Transverse colon (tissue), 4 donors: Measurements from ENCODE around the gene ATRX. TPM values are rescaled to one million over a fixed set of nuclear protein-coding genes. Genes with fewer than 3 reads are reported as not detected.

ENCODE experiments used
- DNase-seq: peaks from one replicate; pipeline ENCODE4 v3.0.0-alpha.2; 2019
- H3K27ac ChIP-seq, 4 donors: fragments of 200-600 bp; sonication (generic); 2 replicates each; pipeline ENCODE4 v1.5.1; 2016 to 2018; ENCODE audit warnings: inconsistent platforms in 4 of 4
- H3K27me3 ChIP-seq: fragments of 200-600 bp; sonication (generic); 2 replicates; pipeline ENCODE4 v1.5.1; 2017; ENCODE audit warnings: inconsistent platforms
- H3K36me3 ChIP-seq, 4 donors: fragments of 200-600 bp; sonication (generic); 2 replicates each; pipeline ENCODE4 v1.5.1; 2017 to 2019; ENCODE audit warnings: inconsistent platforms in 4 of 4
- H3K4me1 ChIP-seq, 4 donors: fragments of 200-600 bp; sonication (generic); 2 replicates each; pipeline ENCODE4 v1.5.1; 2017 to 2020; ENCODE audit warnings: inconsistent platforms in 4 of 4
- H3K4me3 ChIP-seq, 4 donors: fragments of 200-600 bp; sonication (generic); 1 replicate in 1 of 4; 2 replicates in 3 of 4; pipeline versions ENCODE4 v1.5.1 to v1.6.1; 2017 to 2019; ENCODE audit warnings: inconsistent platforms in 4 of 4
- H3K9me3 ChIP-seq, 2 donors: fragments of 200-600 bp; sonication (generic); 2 replicates each; pipeline ENCODE4 v1.5.1; 2017 to 2019; ENCODE audit warnings: inconsistent platforms in 2 of 2
- EP300 ChIP-seq: sonication (generic); formaldehyde crosslinking; IDR thresholded peaks from one replicate; pipeline ENCODE4 v1.6.1; 2017; ENCODE audit warnings: antibody characterized with exemption, low read depth
- POLR2A ChIP-seq: fragments of 450-650 bp; IDR thresholded peaks from one replicate; pipeline ENCODE4 v1.6.1; 2016; ENCODE audit warnings: antibody characterized with exemption, mild to moderate bottlenecking, moderate library complexity
- POLR2AphosphoS5 ChIP-seq, 3 donors: sonication (generic); formaldehyde crosslinking; IDR thresholded peaks; one replicate each; pipeline ENCODE4 v1.6.1; 2016; ENCODE audit warnings: antibody characterized with exemption in 3 of 3
- WGBS, 2 donors: methylation state at CpG; one replicate each; pipeline ENCODE4 v1.1.5; 2018; ENCODE audit warnings: low coverage in 1 of 2; 5-methylcytosine and 5-hydroxymethylcytosine counted together
- in situ Hi-C, 4 donors: fragments of 200-750 bp; cut with MboI; loops; one replicate each; pipeline versions ENCODE4 v1.15.0 to v1.15.1; 2017; ENCODE audit warnings: low sequenced_read_pairs in 3 of 4, low pct_ligation_motif_present in 1 of 4, low pct_unique_long_range_greater_than_20kb in 1 of 4
- intact Hi-C: fragments of 100-400 bp; cut with DNase I; formaldehyde crosslinking; loops from one replicate; pipeline ENCODE4 v1.15.1; 2023; ENCODE audit warnings: low total_unique reads
- total RNA-seq, 4 donors: library from RNA; depleted of rRNA; stranded (reverse); fragments of >200 nt; gene quantifications; one replicate each; pipeline ENCODE4 v1.1.0, GENCODE V29; 2016
- TF ChIP-seq, protein P1 (sequence below), 5 experiments: fragments of 200-600 bp in 3 of 5; fragments of 450-650 bp in 2 of 5; sonication (generic) in 3 of 5; IDR thresholded peaks; 1 replicate in 2 of 5; 2 replicates in 3 of 5; pipeline ENCODE4 v1.5.1; 2016 to 2017; ENCODE audit warnings: antibody characterized with exemption in 5 of 5, inconsistent platforms in 3 of 5, mild to moderate bottlenecking in 2 of 5, moderate library complexity in 1 of 5

The ATRX gene
- total RNA-seq, 4 donors from 2014 or later = 57.9 to 547 (median 74.5) TPM

DNA sequence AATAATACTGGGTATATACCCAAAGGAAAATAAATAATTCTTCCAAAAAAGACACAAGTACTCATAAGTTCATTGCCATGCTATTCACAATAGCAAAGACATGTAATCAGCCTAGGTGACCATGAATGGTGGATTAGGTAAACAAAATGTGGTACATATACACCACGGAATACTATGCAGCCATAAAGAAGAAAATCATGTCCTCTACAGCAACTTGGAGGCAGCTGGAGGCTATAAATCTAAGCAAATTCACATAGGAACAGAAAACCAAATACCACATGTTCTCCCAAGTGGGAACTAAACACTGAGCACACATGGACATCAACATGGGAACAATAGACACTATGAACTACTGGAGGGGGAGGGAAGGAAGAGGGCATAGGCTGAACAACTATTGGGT lies 146.2 kb downstream of the ATRX start:
- Histone ChIP-seq H3K36me3 (no peaks in the 10 kb centered on the region), H3K27me3 (no peaks in the 10 kb centered on the region), H3K27ac (no peak overlapping the region), H3K4me1 (no peaks in the 10 kb centered on the region), H3K4me3 (no peak overlapping the region), H3K9me3 (no peaks in the 10 kb centered on the region)
- in situ Hi-C loops = loop anchor here in 1 of 4 donors (25.0 kb wide), 1 partner anchor 247 kb away; the partner anchor contains the start of genes COX7B and MAGT1
- intact Hi-C loops = no loop called here
- TF ChIP-seq POLR2AphosphoS5 (IDR thresholded peaks at IDR 0.05) (no peak), POLR2A (no peak), EP300 (no peak)
- TF ChIP-seq, protein P1, sequence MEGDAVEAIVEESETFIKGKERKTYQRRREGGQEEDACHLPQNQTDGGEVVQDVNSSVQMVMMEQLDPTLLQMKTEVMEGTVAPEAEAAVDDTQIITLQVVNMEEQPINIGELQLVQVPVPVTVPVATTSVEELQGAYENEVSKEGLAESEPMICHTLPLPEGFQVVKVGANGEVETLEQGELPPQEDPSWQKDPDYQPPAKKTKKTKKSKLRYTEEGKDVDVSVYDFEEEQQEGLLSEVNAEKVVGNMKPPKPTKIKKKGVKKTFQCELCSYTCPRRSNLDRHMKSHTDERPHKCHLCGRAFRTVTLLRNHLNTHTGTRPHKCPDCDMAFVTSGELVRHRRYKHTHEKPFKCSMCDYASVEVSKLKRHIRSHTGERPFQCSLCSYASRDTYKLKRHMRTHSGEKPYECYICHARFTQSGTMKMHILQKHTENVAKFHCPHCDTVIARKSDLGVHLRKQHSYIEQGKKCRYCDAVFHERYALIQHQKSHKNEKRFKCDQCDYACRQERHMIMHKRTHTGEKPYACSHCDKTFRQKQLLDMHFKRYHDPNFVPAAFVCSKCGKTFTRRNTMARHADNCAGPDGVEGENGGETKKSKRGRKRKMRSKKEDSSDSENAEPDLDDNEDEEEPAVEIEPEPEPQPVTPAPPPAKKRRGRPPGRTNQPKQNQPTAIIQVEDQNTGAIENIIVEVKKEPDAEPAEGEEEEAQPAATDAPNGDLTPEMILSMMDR (IDR thresholded peaks at IDR 0.05) = no peak
- no peak for DNase-seq
- WGBS, 2 donors = 78 to 86% methylated on average over 1 of the region's 1 CpG

DNA sequence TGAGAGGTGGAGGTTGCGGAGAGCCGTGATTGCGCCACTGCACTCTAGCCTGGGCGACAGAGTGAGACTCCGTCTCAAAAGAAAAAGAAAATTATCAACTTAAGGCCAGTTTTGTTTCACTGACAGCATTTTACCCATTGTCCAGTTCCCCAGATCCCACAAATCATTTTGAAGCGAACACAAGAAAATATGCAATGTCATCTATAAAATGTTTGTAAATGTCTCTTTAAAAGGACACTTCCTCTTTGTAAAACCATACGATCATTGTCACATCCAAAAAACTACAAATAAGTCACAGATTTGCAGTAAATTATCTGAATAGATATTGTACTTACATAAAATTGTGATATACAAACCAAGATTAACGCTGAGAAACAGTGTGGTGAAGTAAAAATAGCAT lies 147.6 kb downstream of the ATRX start:
- H3K4me3 ChIP-seq = no peak overlapping the region
- no peaks in the 10 kb centered on the region for H3K27me3 ChIP-seq
- intact Hi-C loops = no loop called here
- H3K9me3 ChIP-seq = no peaks in the 10 kb centered on the region
- WGBS, 2 donors = 83 to 85% methylated on average over 2 to 8 of the region's 8 CpGs
- TF ChIP-seq EP300 (no peak), POLR2AphosphoS5 (IDR thresholded peaks at IDR 0.05) (no peak), POLR2A (no peak)
- TF ChIP-seq, protein P1 (IDR thresholded peaks at IDR 0.05) = no peak
- no peak overlapping the region for H3K27ac ChIP-seq
- no peak for DNase-seq
- no peaks in the 10 kb centered on the region for H3K36me3 ChIP-seq
- H3K4me1 ChIP-seq = no peaks in the 10 kb centered on the region
- in situ Hi-C loops = loop anchor here in 1 of 4 donors (25.0 kb wide), 1 partner anchor 249 kb away; the partner anchor contains the start of genes COX7B and MAGT1

DNA sequence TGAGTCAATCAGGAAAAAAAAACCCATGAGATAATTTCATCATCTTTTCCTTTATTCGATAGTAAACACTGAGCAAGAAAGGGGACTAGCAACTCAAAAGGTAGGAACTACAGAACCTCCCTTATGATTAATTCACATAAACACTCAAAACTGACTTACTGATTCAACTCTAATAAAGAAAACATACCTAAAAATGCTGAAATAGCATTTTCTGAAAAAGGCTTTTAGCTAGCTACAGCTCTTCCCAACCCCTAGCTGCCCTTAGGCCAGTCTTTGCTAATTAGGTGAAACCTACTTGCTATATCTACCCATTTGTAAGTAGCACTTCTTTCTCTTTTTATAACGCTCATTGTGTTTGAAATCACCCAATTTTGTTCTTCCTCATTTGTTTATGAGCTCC lies 150.6 kb downstream of the ATRX start:
- no peak for DNase-seq
- intact Hi-C loops (no loop called here), in situ Hi-C loops (loop anchor here in 1 of 4 donors (25.0 kb wide), 1 partner anchor 252 kb away; the partner anchor contains the start of genes COX7B and MAGT1)
- H3K27me3 ChIP-seq = no peaks in the 10 kb centered on the region
- H3K9me3 ChIP-seq = no peaks in the 10 kb centered on the region
- H3K36me3 ChIP-seq = no peaks in the 10 kb centered on the region
- H3K27ac ChIP-seq = no peak overlapping the region
- TF ChIP-seq, protein P1 (IDR thresholded peaks at IDR 0.05) = no peak
- TF ChIP-seq EP300 = no peak
- TF ChIP-seq POLR2AphosphoS5 (IDR thresholded peaks at IDR 0.05) = no peak
- TF ChIP-seq POLR2A = no peak
- WGBS, 2 donors = 60 to 74% methylated on average over 1 to 2 of the region's 2 CpGs
- no peak overlapping the region for H3K4me3 ChIP-seq
- no peaks in the 10 kb centered on the region for H3K4me1 ChIP-seq

DNA sequence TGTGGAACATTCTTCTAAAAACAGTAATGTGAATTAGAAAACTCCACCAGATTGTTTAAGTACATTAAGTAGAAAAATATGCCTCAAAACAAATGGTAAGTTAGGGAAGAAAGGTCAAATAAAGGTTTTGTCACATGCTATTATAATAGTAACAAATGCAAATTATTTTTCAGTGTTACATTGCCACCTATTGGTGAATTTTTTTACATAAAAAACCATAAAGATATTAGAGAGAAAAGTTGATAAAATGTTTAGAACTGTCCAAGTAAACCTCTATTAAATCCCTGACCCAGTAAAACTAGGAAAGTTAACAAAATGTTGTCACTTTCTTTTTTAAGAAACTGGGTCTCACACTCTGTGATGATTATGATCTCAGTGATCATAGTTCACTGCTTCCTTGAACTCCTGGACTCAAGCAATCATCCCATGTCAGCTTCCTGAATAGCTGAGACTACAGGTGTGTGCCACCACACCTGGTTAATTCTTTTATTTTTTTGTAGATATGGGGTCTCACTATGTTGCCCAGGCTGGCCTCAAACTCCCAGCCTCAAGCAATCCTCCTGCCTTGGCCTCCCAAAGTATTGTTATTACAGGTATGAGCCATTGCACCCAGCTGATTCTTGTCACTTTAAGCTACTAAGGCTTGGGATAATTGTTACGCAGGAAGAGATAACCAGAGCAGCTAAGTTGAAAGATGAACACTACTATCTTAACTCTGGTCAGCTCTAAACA lies 157.6 kb downstream of the ATRX start:
- in situ Hi-C loops = loop anchor here in 1 of 4 donors (25.0 kb wide), 1 partner anchor 259 kb away; the partner anchor contains the start of genes COX7B and MAGT1
- no peaks in the 10 kb centered on the region for H3K36me3 ChIP-seq
- H3K4me1 ChIP-seq = no peaks in the 10 kb centered on the region
- no peaks in the 10 kb centered on the region for H3K27me3 ChIP-seq
- H3K9me3 ChIP-seq = no peaks in the 10 kb centered on the region
- WGBS, 2 donors = 92% methylated on average over 1 of the region's 1 CpG; no CpG with 5 or more reads in 1 of the 2 donors
- intact Hi-C loops = no loop called here
- no peak overlapping the region for H3K4me3 ChIP-seq
- TF ChIP-seq EP300 (no peak), POLR2A (no peak), POLR2AphosphoS5 (IDR thresholded peaks at IDR 0.05) (no peak)
- TF ChIP-seq, protein P1 (IDR thresholded peaks at IDR 0.05) = no peak
- H3K27ac ChIP-seq = no peak overlapping the region
- no peak for DNase-seq
